D341Med (cell line): Measurements from ENCODE around the gene LAMTOR2.

Source experiments
- DNase-seq: peaks from one replicate; pipeline ENCODE4 v3.0.0; 2012; ENCODE audit warnings: low spot score

Gene LAMTOR2

DNA sequence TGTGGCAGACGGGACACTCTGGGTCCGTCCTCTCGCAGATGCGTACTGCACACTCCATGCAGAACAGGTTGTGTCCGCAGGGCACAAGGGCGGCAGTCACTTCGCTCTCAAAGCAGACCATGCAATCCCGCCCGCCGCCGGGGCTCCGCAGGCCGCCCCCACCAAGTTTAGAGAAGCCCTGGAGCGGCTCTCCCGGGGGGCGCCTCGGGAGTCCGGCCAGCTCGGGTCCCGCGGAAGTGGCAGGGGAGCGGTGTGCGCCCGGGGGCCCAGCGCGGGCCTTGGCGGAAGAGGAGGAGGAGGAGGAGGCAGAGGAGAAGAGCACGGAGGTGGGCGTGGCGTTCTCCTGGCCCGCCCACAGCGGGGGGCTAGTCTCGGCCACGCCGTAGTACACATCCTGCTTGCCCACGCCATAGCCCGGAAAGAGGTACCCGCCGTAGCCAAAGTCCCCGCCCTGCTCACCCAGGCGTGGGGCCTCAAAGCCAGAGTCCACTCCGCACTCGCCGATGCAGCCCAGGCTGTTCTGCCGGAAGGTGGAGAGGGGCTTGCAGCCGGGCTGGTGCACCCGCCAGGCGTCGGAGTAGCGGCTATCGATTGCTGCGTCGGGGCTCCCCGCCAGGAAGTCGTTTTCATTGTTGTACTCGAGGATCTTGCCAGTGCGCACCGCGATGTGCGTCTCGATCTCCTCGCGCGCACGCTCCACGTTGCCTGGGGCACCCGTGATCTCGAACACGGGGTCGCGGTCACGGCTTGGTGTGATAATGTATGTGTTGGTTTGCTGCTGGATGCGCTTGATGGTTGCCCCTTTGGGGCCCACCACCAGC, 22.2 kb downstream of the LAMTOR2 start:
- no peak for DNase-seq

DNA sequence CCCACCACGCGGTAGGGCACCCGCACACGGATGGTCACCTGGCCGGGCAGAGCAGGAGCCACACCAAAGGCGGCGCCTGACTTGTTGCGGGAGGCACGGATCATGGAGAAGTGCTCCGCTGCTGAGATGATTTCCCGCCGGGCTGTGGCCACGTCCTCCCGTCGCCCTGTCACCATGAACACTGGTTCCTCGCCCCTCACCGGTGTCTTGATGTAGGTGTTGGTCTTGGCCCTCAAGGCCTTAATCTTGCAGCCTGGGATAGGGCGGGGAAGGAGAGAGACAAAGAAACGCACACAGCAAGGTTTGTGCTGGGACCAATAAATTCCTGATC, 22.8 kb downstream of the LAMTOR2 start:
- no peak for DNase-seq

DNA sequence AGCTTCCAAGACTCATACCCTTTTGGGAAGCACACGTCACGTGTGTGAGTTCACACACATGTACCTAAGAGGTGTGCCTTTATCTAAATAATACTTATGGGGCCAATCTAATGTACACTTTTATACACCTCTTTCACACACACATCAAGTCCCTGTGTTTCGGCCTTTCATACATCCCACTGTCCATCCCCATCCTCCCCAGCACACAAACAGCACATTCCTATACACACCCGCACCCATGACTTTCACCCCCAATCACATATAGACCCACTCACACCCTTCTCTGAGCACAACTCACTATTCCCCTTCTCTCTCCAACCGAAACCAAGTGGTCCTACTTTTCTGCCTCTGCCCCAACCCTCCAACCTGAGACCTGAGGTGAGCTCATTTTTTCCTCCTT, 24.1 kb downstream of the LAMTOR2 start:
- DNase-seq = no peak

GRCh38 chr1:156079762-156080161, 25.2 kb downstream of the LAMTOR2 start:
- DNase-seq = no peak

- DNase-seq = peak; percentile 66
Measured at GRCh38 chr1:156080241-156080862, 25.8 kb downstream of the LAMTOR2 start.

- peak; percentile 52 for DNase-seq
Measured at GRCh38 chr1:156080863-156081179, 26.2 kb downstream of the LAMTOR2 start.

- DNase-seq = peak; percentile 55
Measured at GRCh38 chr1:156081180-156081916, 26.8 kb downstream of the LAMTOR2 start.

DNA sequence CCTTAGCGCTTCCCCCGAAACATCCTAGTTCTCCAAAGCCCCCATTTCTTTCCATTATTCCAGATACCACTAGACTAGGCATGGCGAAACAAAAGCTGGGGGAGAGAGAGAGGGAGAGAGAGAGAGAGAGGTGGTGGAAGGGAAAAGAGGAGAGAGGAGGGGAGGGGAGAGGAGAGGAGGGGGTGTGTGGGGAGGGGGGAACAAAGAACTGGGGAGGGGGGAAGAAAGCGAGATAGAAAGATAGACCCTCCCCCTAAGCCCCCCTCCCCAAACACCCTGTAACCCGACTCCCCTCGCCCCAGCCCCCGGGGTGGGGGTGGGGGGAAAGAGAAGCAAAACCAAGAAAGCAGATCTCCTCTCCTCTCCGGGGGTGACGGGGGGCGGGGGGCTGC, 27.3 kb downstream of the LAMTOR2 start:
- no peak for DNase-seq

- peak; percentile 92 for DNase-seq
Measured at GRCh38 chr1:156082309-156083091, 27.9 kb downstream of the LAMTOR2 start, which contains the start of gene MEX3A. Gene MEX3A, minus strand, starts transcription at chr1:156082465. Its CDS starts 467 bp downstream, at chr1:156081998.

DNA sequence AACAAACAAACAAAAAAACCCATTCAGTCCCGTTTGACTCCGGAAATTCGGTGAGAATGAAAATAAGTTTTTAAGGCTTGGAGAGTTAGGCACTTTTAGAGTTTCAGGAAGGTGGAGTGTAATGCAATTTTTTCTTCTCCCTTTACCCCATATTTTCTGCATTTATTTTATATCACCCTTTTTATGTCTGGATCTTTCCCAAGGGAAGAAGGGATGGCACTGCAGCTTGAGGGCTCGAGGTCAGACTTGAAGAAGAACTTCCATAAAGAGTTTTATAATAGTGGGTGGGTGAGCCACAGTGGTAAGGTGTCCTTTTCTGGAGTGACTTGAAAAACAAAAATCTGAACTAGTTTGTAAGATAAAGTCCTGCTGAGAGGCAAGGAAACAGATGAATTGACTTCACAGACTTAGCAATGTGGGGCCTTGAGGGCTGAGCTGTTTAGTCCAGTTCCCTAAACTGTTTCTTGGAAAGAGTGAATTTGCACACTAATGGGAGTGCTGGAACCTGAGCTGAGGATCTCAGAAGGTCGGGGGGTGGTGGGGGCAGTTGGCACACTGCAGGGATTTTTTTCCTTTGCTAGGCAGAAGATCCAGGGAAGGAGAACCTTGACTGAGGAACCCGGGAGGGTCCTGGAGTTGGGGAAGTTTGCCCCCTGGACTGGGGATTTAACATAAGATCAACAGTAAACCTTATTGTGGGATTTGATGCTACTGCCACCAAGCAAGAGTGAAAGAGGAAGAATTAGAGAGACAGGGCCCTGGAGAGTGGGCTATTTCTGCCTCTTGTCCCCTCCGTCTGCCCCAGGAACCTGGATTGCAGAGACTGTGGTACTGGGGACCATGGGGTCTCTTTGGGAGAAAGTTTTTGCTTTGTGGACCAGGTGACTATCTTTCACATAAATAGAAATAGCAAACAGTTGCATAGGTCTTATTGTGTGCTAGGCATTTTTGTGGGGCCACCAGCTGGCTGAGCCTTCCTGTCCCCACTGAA, 29.5 kb downstream of the LAMTOR2 start:
- no peak for DNase-seq

- no peak for DNase-seq
Measured at GRCh38 chr1:156086256-156086662, 31.7 kb downstream of the LAMTOR2 start.

- DNase-seq = peak; percentile 97
Measured at GRCh38 chr1:156089704-156090103, 35.1 kb downstream of the LAMTOR2 start.

DNA sequence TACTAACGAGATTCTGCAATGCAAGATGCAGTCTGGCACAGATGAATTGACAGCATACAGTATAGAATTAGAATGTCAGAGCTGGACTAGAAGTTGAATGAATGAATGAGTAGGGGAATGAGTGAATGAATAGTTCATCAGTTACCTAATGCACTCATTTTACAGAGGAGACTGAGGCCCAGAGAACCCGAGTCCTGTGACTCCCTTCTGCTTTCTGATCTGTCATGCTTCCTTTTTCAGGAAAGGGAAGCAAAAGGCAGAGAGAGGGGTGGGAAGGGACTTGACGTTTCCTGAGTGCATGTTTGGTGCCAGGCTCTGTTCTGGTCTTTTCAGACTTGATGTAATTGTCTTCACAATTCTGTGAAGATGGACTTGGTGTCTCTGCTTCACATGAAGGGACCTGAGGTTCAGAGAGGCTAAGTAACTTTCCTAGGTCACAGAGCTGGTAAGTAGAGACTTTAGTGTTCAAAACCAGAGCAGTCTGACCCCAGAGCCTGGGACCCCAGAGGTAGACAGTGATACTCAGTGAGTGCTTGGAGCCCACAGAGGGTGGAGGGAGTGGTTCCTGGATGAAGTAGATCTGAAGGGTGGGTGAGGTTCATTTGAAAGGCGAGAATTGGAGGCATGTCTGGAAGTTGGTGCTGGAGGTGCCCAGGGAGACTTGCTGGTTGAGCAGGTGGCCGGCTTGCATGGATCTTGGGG, 35.7 kb downstream of the LAMTOR2 start:
- DNase-seq = no peak

DNA sequence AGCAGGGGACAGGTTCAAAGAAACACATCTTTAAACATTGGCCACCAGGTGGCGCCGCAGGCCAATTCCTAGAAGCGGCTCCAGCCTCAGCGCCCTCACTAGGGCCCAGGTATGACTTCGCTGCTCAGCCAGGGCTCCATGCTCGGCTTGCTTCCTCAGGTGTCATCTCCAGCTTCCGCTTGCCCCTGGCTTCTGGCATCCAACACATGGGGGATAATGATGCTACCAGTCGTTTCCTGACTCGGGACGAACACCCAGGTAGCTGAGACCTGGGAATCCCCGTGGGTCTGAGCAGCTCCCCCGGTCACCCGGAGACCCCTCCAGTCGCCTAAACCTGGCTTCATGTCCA, 36.2 kb downstream of the LAMTOR2 start:
- peak; percentile 89 for DNase-seq

GRCh38 chr1:156091610-156092009, 37.0 kb downstream of the LAMTOR2 start:
- DNase-seq = no peak

- DNase-seq = no peak
Measured at GRCh38 chr1:156095906-156096508, 41.4 kb downstream of the LAMTOR2 start.

DNA sequence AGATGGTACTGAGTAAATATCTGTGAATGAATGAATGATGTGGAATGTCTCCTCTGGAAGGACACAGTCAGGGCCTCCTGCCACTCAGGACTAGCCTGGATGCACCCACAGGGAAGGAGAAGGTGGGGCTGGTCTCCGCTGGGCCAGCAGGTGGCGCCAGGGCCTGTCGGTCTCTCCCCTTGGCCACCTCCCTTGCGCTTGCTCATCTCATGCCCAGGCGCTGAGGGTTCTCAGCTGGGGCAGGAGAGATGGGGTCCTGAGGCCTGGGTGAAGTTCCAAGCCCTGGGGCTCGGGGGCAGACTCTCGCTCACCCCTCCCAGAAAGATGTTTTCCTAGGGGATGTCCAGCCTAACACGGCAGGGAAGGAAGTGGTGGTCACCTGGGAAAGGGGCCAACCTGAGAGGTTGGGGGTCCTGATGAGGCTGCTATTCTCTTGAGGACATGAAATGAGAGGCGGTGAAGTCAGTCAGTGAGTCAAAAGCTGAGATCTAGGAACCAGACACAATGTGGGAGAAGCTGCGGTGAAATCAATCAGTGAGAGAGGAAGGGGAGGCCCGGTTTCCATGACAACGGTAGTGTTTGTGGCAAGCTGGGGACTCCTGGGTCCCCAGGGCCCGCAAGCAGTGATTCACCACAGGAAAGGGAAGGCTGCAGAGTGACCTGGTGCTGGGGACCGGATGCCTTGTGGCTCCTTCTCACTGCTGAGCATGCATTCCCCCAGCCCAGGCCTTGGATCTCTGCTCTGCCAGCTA, 42.2 kb downstream of the LAMTOR2 start:
- DNase-seq = peak; percentile 93

DNA sequence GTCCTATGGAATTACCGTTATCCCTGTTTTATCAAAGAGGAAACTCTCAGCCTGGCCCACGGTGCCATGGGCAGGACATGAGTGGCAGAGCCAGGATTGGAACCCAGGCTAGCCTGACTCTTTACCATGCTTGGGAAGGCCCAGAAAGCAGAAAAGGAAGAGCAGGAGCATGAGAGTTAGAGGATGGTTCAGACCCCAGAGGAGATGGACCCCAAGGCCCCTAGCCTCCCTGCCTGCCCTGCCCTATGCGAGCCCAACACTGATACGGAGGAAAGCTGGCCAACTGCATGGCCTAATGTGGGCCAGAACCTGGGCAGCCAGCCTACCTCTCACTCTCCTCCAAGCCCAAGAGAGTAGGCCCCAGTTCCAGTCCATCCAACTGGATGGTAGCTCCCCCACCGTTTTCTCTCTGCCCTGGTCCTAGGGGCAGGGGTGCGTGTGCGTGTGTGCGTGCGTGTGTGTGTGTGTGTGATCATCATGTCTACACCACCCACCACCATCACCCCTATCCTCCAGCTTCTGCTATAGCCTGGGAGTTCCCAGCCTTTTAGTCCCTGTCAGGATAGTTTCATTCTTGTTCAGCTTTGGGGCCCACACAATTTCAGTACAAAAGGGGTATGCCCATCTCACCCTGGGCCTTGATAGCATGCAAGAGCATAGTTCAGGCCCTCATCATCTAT, 43.1 kb downstream of the LAMTOR2 start:
- DNase-seq = no peak

DNA sequence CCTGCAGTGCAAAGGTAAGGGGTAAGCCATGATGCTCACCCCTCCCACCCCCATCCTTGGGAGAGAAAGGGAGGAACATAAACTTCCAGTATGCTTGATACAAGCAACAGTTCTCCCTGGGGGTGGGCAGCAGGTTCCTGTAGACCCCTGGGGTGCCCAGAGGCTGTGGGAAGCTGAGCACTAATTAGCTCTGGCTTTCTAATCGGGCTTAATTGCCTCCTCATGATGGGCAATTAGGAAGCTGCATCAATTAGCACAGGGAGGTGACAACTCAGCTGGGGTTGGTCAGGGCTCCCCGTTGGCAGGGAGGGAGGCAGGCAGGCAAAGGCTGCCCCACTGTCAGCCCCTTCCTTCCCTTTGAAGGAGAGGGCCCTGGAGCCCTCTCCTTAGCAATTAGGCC, 44.2 kb downstream of the LAMTOR2 start:
- no peak for DNase-seq
